ENCODE results near the gene OLFML2B.

OLFML2B gene

DNA sequence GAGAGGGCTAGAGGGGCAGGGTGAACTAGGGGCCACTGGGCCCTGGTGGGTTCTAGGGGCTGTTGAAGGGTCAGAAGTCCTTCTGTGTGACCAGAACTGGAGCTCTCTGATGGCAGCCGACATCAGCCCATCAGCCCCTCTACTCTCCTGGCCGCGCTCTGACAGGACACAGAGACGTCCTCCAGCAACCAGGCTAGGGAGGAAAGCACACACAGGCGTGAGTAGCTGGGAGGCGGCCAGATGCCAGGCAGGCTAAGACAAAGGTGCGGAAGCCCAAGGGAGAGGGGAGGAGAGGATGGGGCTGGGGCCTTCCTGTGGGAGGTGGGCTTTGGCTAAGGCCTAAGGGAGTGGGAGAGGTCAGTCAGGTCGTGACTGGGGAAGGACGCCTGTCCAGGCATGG, 50.8 kb downstream of the OLFML2B start:
- Mint-ChIP-seq H3K27me3 (ENCODE audit: low read depth) (no peaks in the 10 kb centered on the region), H3K9me3 (no peaks in the 10 kb centered on the region), H3K27ac (no peak overlapping the region), H3K4me1 (ENCODE audit: low read depth) (no peaks in the 10 kb centered on the region), H3K4me3 (no peak overlapping the region), H3K36me3 (ENCODE audit: low read depth) (no peaks in the 10 kb centered on the region)
- DNase-seq (ENCODE audit: low spot score) = no peak

DNA sequence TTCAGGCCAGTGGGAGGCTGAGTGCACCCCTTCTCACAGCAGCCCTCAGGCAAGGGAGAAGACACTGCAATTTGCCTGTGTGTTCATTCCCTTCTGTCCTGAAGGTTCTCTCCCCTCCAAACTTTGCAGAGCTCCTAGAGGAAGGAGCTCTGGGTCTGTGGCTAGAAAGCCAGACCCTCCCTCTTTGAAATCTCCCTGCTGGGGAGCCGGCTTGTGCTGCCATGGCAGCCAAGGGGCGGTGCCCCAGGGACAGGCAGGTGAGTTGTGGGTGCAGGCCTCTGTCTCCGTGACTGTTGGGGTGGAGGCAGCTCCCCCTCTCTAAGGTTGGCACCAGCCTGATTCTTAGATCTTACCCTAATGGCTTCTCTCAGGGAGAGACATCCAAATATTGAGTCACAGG, 53.0 kb downstream of the OLFML2B start:
- H3K27ac Mint-ChIP-seq = no peak overlapping the region
- no peaks in the 10 kb centered on the region for H3K9me3 Mint-ChIP-seq
- H3K4me1 Mint-ChIP-seq (ENCODE audit: low read depth) = no peaks in the 10 kb centered on the region
- H3K36me3 Mint-ChIP-seq (ENCODE audit: low read depth) = peaks cover 6% of the 10 kb centered on the region
- H3K4me3 Mint-ChIP-seq = no peak overlapping the region
- no peak for DNase-seq (ENCODE audit: low spot score)
- H3K27me3 Mint-ChIP-seq (ENCODE audit: low read depth) = no peaks in the 10 kb centered on the region

GRCh38 chr1:161970036-161970435, 53.6 kb downstream of the OLFML2B start:
- no peaks in the 10 kb centered on the region for H3K9me3 Mint-ChIP-seq
- peak overlapping the region; percentile 12 for H3K27ac Mint-ChIP-seq
- H3K36me3 Mint-ChIP-seq (ENCODE audit: low read depth) = peaks cover 6% of the 10 kb centered on the region
- no peaks in the 10 kb centered on the region for H3K4me1 Mint-ChIP-seq (ENCODE audit: low read depth)
- H3K27me3 Mint-ChIP-seq (ENCODE audit: low read depth) = no peaks in the 10 kb centered on the region
- no peak overlapping the region for H3K4me3 Mint-ChIP-seq
- DNase-seq (ENCODE audit: low spot score) = no peak

DNA sequence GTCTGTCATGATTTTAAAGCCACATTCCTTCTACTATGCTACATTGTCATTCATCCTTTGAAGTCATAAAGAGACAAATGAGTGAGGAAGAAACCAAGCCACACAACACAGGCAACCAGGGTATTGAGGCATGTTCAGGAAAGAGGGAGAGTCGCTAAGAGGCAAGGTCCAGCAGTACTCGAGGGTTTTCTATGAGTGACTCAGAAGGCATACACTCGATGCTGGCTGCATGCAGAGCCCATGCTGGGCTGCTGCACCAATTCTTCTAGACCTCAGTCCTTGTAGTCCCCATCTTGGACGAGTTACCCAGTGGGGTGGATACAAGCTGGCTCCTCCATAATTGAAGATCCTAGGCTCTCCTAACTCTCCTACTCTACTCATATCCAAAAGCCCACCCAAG, 57.6 kb downstream of the OLFML2B start:
- no peak overlapping the region for H3K4me3 Mint-ChIP-seq
- no peak overlapping the region for H3K27ac Mint-ChIP-seq
- peaks cover 16% of the 10 kb centered on the region for H3K36me3 Mint-ChIP-seq (ENCODE audit: low read depth)
- no peaks in the 10 kb centered on the region for H3K27me3 Mint-ChIP-seq (ENCODE audit: low read depth)
- peaks cover 12% of the 10 kb centered on the region for H3K4me1 Mint-ChIP-seq (ENCODE audit: low read depth)
- H3K9me3 Mint-ChIP-seq = no peaks in the 10 kb centered on the region
- DNase-seq (ENCODE audit: low spot score) = no peak

DNA sequence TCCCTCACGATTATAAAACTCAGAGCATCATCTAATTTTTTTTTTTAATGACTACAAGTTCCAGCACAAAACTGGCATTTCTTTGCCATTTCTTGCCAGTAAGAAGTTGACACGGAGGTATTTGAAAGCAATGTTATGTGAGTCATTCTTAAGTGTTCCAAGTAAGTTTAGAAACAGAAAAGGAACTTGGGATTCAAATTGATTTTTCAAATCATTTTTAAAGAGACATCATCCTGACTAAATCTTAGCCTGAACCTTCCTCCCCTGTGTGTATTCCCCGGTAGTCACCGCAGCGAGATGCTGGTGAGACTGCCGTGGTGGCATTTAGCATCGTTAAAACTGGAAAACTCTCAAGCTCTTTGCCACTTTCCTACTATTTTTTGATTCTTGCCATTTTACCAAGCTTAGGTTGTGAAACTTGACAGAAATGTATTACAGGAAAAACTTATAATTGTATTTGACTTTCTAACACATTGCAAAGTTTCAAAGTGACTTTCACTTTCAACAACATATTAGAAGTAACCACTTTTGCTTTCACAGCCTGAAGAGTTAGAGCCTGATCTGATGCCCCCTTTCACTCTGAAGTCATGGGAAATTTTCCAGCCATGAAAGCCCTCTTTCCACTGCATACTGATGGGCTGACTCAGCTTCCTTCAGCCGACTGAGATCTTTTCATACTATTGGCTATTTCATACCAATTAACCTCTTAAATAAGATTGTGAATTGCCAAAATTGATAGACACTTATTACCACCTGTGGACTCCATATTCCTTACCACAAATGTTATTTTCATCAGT, 61.4 kb downstream of the OLFML2B start:
- Mint-ChIP-seq H3K9me3 (no peaks in the 10 kb centered on the region), H3K36me3 (ENCODE audit: low read depth) (peaks cover 26% of the 10 kb centered on the region), H3K4me1 (ENCODE audit: low read depth) (peaks cover 16% of the 10 kb centered on the region), H3K4me3 (peak overlapping the region; percentile 89), H3K27me3 (ENCODE audit: low read depth) (no peaks in the 10 kb centered on the region), H3K27ac (peak overlapping the region; percentile 85)
- DNase-seq (ENCODE audit: low spot score) = peak; percentile 63

DNA sequence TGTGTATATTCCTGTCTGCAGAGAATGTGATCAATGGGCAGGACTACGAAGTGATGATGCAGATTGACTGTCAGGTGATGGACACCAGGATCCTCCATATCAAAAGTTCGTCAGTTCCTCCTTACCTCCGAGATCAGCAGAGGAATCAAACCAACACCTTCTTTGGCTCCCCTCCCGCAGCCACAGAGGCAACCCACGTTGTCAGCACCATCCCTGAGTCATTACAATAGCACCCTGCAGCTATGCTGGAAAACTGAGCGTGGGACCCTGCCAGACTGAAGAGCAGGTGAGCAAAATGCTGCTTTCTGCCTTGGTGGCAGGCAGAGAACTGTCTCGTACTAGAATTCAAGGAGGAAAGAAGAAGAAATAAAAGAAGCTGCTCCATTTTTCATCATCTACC, 65.2 kb downstream of the OLFML2B start:
- no peaks in the 10 kb centered on the region for H3K9me3 Mint-ChIP-seq
- peaks cover 28% of the 10 kb centered on the region for H3K4me1 Mint-ChIP-seq (ENCODE audit: low read depth)
- DNase-seq (ENCODE audit: low spot score) = no peak
- no peaks in the 10 kb centered on the region for H3K27me3 Mint-ChIP-seq (ENCODE audit: low read depth)
- H3K36me3 Mint-ChIP-seq (ENCODE audit: low read depth) = peaks cover 26% of the 10 kb centered on the region
- H3K27ac Mint-ChIP-seq = no peak overlapping the region
- H3K4me3 Mint-ChIP-seq = no peak overlapping the region

GRCh38 chr1:161956930-161957329, 66.7 kb downstream of the OLFML2B start:
- peaks cover 22% of the 10 kb centered on the region for H3K36me3 Mint-ChIP-seq (ENCODE audit: low read depth)
- DNase-seq (ENCODE audit: low spot score) = no peak
- H3K4me1 Mint-ChIP-seq (ENCODE audit: low read depth) = peaks cover 23% of the 10 kb centered on the region
- H3K27me3 Mint-ChIP-seq (ENCODE audit: low read depth) = no peaks in the 10 kb centered on the region
- H3K4me3 Mint-ChIP-seq = no peak overlapping the region
- H3K9me3 Mint-ChIP-seq = no peaks in the 10 kb centered on the region
- no peak overlapping the region for H3K27ac Mint-ChIP-seq

DNA sequence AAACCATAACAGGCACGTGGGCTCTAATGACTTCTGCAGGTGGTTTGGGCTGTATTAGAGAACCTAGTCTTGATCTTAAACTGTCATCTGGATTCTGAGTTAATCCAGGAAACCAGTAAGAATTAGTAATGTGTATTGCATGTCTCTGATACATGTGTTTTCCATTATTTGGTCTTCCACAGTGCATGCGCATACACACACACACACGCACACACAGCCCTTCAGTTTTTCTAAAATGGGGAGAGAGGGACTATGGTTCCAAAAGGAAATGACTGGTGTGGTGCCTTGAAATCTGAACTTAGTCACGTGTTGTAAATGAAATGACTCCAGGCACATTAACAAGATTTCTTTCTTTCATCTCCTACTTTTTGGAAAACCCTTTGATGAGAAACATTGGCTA, 67.6 kb downstream of the OLFML2B start:
- no peak for DNase-seq (ENCODE audit: low spot score)
- Mint-ChIP-seq H3K27me3 (ENCODE audit: low read depth) (no peaks in the 10 kb centered on the region), H3K4me3 (no peak overlapping the region), H3K9me3 (no peaks in the 10 kb centered on the region), H3K4me1 (ENCODE audit: low read depth) (peaks cover 19% of the 10 kb centered on the region), H3K36me3 (ENCODE audit: low read depth) (peaks cover 21% of the 10 kb centered on the region), H3K27ac (no peak overlapping the region)

DNA sequence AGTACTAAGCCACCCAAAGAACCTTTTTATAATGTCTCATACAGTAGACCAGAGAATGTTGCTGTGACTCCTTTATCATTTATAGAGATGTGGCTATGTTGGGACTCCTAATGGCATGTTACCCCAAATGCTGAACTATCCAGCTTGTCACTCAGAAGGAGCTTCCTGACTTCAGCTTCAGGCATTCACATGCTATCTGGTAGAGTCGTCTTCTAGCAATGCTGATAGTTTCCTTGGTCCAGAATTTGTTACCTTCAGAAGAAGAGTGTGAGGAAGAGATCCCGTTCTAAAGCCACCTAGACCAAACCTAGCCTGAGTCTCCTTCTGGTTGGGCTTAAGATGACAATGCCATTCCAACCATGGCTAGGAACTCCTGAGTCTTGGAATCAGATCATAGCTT, 68.1 kb downstream of the OLFML2B start:
- H3K36me3 Mint-ChIP-seq (ENCODE audit: low read depth) = peaks cover 18% of the 10 kb centered on the region
- no peaks in the 10 kb centered on the region for H3K27me3 Mint-ChIP-seq (ENCODE audit: low read depth)
- no peak overlapping the region for H3K27ac Mint-ChIP-seq
- no peaks in the 10 kb centered on the region for H3K9me3 Mint-ChIP-seq
- H3K4me1 Mint-ChIP-seq (ENCODE audit: low read depth) = peaks cover 17% of the 10 kb centered on the region
- H3K4me3 Mint-ChIP-seq = no peak overlapping the region
- no peak for DNase-seq (ENCODE audit: low spot score)

DNA sequence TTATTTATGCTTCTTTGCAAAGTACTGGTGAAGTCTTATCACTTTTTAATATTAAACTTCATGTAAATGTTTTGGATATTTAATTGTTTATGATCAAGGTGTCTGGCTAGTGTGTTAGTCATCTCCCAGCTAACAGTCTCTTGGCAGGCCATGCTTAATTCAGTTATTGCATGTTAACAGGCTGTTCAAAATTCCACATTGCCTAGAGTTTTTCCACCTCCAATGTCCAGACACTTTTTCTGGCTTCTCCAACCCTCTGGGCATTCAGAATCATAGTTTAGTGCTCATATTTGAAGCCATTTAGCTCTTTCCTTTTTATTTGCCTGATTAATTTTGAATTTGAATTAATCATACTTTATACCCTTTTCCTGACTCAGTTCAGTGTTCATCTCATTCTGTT, 69.2 kb downstream of the OLFML2B start:
- Mint-ChIP-seq H3K4me3 (no peak overlapping the region), H3K9me3 (no peaks in the 10 kb centered on the region), H3K27me3 (ENCODE audit: low read depth) (no peaks in the 10 kb centered on the region), H3K4me1 (ENCODE audit: low read depth) (peaks cover 15% of the 10 kb centered on the region), H3K36me3 (ENCODE audit: low read depth) (peaks cover 20% of the 10 kb centered on the region), H3K27ac (no peak overlapping the region)
- no peak for DNase-seq (ENCODE audit: low spot score)

DNA sequence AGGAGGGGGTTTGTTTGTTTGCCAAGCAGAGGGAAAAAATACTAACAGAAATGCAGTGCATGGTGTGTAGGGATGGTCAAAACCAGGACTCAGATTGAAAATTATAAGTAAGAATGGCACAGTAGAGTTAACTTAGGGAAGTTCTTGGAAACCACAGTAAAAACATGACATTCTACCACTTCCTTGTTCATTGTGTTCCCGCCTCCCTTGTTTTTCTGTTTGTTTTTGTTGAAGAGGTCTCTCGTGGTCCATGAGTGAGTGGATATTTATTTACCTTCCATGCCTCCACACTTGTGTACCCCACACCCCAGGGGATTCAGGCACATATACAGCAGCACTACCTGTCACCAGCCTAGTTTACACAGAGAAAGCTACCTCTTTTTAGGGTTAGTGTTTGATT, 69.6 kb downstream of the OLFML2B start:
- Mint-ChIP-seq H3K4me3 (no peak overlapping the region), H3K27ac (no peak overlapping the region), H3K27me3 (ENCODE audit: low read depth) (no peaks in the 10 kb centered on the region), H3K36me3 (ENCODE audit: low read depth) (peaks cover 18% of the 10 kb centered on the region), H3K4me1 (ENCODE audit: low read depth) (peaks cover 15% of the 10 kb centered on the region), H3K9me3 (no peaks in the 10 kb centered on the region)
- DNase-seq (ENCODE audit: low spot score) = no peak

GRCh38 chr1:161953256-161953920, 70.3 kb downstream of the OLFML2B start:
- peaks cover 15% of the 10 kb centered on the region for H3K4me1 Mint-ChIP-seq (ENCODE audit: low read depth)
- peaks cover 14% of the 10 kb centered on the region for H3K36me3 Mint-ChIP-seq (ENCODE audit: low read depth)
- no peak overlapping the region for H3K4me3 Mint-ChIP-seq
- H3K27ac Mint-ChIP-seq = no peak overlapping the region
- no peaks in the 10 kb centered on the region for H3K9me3 Mint-ChIP-seq
- DNase-seq (ENCODE audit: low spot score) = no peak
- H3K27me3 Mint-ChIP-seq (ENCODE audit: low read depth) = no peaks in the 10 kb centered on the region

DNA sequence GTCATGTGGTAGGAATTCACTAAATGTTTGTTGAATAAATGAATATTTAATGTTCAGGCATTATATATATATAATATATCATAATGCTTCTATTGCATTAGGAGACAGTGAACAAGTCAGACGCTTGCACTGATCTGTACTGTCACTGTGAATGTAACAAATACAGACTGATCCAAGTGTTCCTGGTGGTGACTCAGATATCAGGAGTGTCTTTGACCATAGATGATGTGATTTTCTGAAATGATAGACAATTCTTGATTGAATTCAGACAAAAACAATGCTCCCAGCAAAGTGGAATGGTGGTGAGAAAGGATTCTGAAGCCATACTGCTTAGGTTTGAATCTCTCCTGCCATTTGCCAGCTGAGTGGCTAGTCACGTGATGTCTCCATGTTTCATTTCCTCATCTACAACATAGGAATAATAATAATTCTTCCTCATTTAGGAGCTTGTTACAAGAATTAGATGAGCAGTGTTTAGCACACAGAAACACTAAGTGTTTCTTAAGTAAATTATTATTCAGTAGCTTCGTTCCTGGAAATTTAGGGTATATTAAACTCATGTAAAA, 71.0 kb downstream of the OLFML2B start:
- no peaks in the 10 kb centered on the region for H3K9me3 Mint-ChIP-seq
- H3K4me1 Mint-ChIP-seq (ENCODE audit: low read depth) = peaks cover 15% of the 10 kb centered on the region
- DNase-seq (ENCODE audit: low spot score) = no peak
- no peak overlapping the region for H3K4me3 Mint-ChIP-seq
- H3K36me3 Mint-ChIP-seq (ENCODE audit: low read depth) = peaks cover 14% of the 10 kb centered on the region
- no peak overlapping the region for H3K27ac Mint-ChIP-seq
- no peaks in the 10 kb centered on the region for H3K27me3 Mint-ChIP-seq (ENCODE audit: low read depth)

- Mint-ChIP-seq H3K9me3 (no peaks in the 10 kb centered on the region), H3K4me3 (no peak overlapping the region), H3K36me3 (ENCODE audit: low read depth) (peaks cover 14% of the 10 kb centered on the region), H3K27me3 (ENCODE audit: low read depth) (no peaks in the 10 kb centered on the region), H3K27ac (no peak overlapping the region), H3K4me1 (ENCODE audit: low read depth) (peaks cover 15% of the 10 kb centered on the region)
- DNase-seq (ENCODE audit: low spot score) = no peak
Measured at GRCh38 chr1:161951646-161952045, 72.0 kb downstream of the OLFML2B start.
